Measurements from ENCODE around the gene NRG2.

DNA sequence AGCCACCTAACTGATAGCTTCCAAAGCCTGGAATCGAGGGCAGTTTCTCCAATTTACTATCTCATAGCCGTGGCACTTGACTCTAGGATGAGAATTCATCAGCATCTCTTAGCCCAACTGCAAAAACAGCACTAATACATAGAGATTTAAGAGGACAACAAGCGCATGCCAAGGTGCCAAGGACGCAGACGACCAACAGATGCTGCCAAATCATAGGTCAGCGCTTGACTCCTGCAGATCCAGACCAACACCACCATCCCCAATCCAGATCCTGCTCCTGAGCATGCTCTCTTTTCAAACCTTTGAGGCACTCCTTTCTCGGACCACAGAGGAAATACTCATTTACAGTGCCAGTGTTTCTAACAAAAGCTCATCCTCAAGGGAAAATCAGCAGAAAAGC is 24.6 kb downstream of the NRG2 start:
- TF ChIP-seq, protein P1, sequence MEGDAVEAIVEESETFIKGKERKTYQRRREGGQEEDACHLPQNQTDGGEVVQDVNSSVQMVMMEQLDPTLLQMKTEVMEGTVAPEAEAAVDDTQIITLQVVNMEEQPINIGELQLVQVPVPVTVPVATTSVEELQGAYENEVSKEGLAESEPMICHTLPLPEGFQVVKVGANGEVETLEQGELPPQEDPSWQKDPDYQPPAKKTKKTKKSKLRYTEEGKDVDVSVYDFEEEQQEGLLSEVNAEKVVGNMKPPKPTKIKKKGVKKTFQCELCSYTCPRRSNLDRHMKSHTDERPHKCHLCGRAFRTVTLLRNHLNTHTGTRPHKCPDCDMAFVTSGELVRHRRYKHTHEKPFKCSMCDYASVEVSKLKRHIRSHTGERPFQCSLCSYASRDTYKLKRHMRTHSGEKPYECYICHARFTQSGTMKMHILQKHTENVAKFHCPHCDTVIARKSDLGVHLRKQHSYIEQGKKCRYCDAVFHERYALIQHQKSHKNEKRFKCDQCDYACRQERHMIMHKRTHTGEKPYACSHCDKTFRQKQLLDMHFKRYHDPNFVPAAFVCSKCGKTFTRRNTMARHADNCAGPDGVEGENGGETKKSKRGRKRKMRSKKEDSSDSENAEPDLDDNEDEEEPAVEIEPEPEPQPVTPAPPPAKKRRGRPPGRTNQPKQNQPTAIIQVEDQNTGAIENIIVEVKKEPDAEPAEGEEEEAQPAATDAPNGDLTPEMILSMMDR (conservative IDR thresholded peaks at IDR 0.05; ENCODE audit: low read depth in 2 of 2): no peak
- TF ChIP-seq POLR2AphosphoS5 (IDR thresholded peaks at IDR 0.05; ENCODE audit: low read depth): no peak
- TF ChIP-seq CREB1 (CRISPR knock-in tag; IDR thresholded peaks at IDR 0.05; ENCODE audit: low read depth): no peak

Data from GM23338 (cell line).